HepG2 (cell line): Measurements from ENCODE around the gene ATG9A. TPM values are rescaled to one million over a fixed set of nuclear protein-coding genes. Genes with fewer than 3 reads are reported as not detected.

Experiments
- ATAC-seq: fragments of 200-7000 bp; cut with Tn5 transposase; 3 replicates; pipeline ENCODE4 v1.9.1; 2020; ENCODE audit warnings: mild to moderate bottlenecking, moderate library complexity
- BruUV-seq: library from RNA; stranded (reverse); fragments of 400-500 nt; replicated peaks from 2 replicates; lab custom pipeline; 2021; lab: Mats Ljungman, UMichigan
- CTCF ChIA-PET: fragments of 300-600 bp; formaldehyde crosslinking; extraction: SDS; loops from one replicate; lab custom pipeline; 2021; ENCODE audit warnings: low total read pairs, inconsistent platforms, low intra/inter-chr PET ratio; lab: Yijun Ruan, JAX
- POLR2A ChIA-PET: fragments of 350-600 bp; sonication (Branson Sonifier 250); formaldehyde crosslinking; loops from one replicate; lab custom pipeline; 2020; ENCODE audit warnings: antibody characterized with exemption, inconsistent platforms; lab: Yijun Ruan, JAX
- DNase-seq: peaks from one replicate; pipeline ENCODE4 v3.0.0-alpha.2; 2015; ENCODE audit warnings: low spot score
- FAIRE-seq: peaks from 3 replicates; lab custom pipeline; 2011; peaks lifted over from hg19 to GRCh38; lab: Jason Lieb, UNC
- H2AFZ ChIP-seq: one replicate; pipeline ENCODE4 v1.6.1; 2011; ENCODE audit warnings: low read length, inconsistent platforms
- H3K27ac ChIP-seq: fragments of 300-600 bp; 3 replicates; pipeline ENCODE4 v1.8.0; 2011; ENCODE audit warnings: mixed run types, mild to moderate bottlenecking, mixed read lengths, low read length, inconsistent platforms; ENCODE audit not compliant: insufficient read depth; ENCODE audit errors: extremely low read length
- H3K27me3 ChIP-seq, 2 experiments: fragments of 200-600 bp in 1 of 2; 2 replicates in 1 of 2; 3 replicates in 1 of 2; pipeline versions ENCODE4 v1.6.0 to v1.8.0; 2011; ENCODE audit warnings: low read length in 2 of 2, mild to moderate bottlenecking in 2 of 2, moderate library complexity in 2 of 2, inconsistent platforms in 1 of 2; ENCODE audit not compliant: insufficient read depth in 2 of 2, control insufficient read depth in 1 of 2
- H3K36me3 ChIP-seq, 2 experiments: fragments of 200-600 bp in 1 of 2; replicated peaks in 1 of 2; 2 replicates in 1 of 2; 3 replicates in 1 of 2; pipeline versions ENCODE4 v1.5.1 to v1.8.0; 2011; ENCODE audit warnings: low read length in 2 of 2, inconsistent platforms in 1 of 2; ENCODE audit not compliant: insufficient read depth in 2 of 2, control insufficient read depth in 1 of 2
- H3K4me1 ChIP-seq: 2 replicates; pipeline ENCODE4 v1.5.1; 2012; ENCODE audit warnings: low read length, inconsistent platforms; ENCODE audit not compliant: insufficient read depth
- H3K4me2 ChIP-seq: 2 replicates; pipeline ENCODE4 v1.6.0; 2011; ENCODE audit warnings: low read depth, low read length, inconsistent platforms
- H3K4me3 ChIP-seq, 3 experiments: fragments of 200-600 bp in 1 of 3; sonication (generic), shearing (Covaris generic) in 1 of 3; replicated peaks in 1 of 3; 2 replicates each; pipeline ENCODE4 v1.5.1; 2011 to 2016; ENCODE audit warnings: low read length in 3 of 3, inconsistent platforms in 2 of 3, low read depth in 2 of 3, mild to moderate bottlenecking in 2 of 3, control low read depth in 1 of 3, mixed read lengths in 1 of 3; ENCODE audit not compliant: insufficient read depth in 1 of 3
- H3K79me2 ChIP-seq: one replicate; pipeline ENCODE4 v1.6.1; 2011; ENCODE audit warnings: low read length, inconsistent platforms; ENCODE audit not compliant: insufficient read depth
- H3K9ac ChIP-seq: 2 replicates; pipeline ENCODE4 v1.6.0; 2011; ENCODE audit warnings: mild to moderate bottlenecking, low read depth, low read length, inconsistent platforms; ENCODE audit not compliant: insufficient read depth
- H3K9me3 ChIP-seq: 2 replicates; pipeline ENCODE4 v1.5.1; 2012; ENCODE audit warnings: mild to moderate bottlenecking, low read length
- H4K20me1 ChIP-seq: 2 replicates; pipeline ENCODE4 v1.6.0; 2011; ENCODE audit warnings: inconsistent platforms, mild to moderate bottlenecking, low read length, moderate library complexity; ENCODE audit not compliant: insufficient read depth
- FOXK1 ChIP-seq: sonication (generic); formaldehyde crosslinking; IDR thresholded peaks from 2 replicates; pipeline ENCODE4 v1.4.0; 2020; ENCODE audit warnings: low read depth, missing genetic modification reagents, borderline replicate concordance
- GABPB1 ChIP-seq: IDR thresholded peaks from 2 replicates; pipeline ENCODE4 v1.6.1; 2016; ENCODE audit warnings: mild to moderate bottlenecking, missing genetic modification reagents, moderate library complexity, missing compliant biosample characterization
- HDAC2 ChIP-seq: sonication (generic); formaldehyde crosslinking; IDR thresholded peaks from 2 replicates; pipeline ENCODE4 v1.4.0; 2020; ENCODE audit warnings: missing genetic modification reagents
- MBNL3 ChIP-seq: fragments of 250-450 bp; sonication (Bioruptor Pico); conservative IDR thresholded peaks from 2 replicates; pipeline ENCODE4 v1.8.0; 2022; ENCODE audit warnings: mild to moderate bottlenecking, inconsistent platforms
- SP2 ChIP-seq: sonication (generic); formaldehyde crosslinking; IDR thresholded peaks from 2 replicates; pipeline ENCODE4 v1.5.1; 2020; ENCODE audit warnings: mild to moderate bottlenecking, missing genetic modification reagents
- ZFY ChIP-seq: sonication (generic); formaldehyde crosslinking; IDR thresholded peaks from 2 replicates; pipeline ENCODE4 v1.4.0; 2020; ENCODE audit warnings: missing genetic modification reagents
- ZNF660 ChIP-seq: sonication (generic); formaldehyde crosslinking; IDR thresholded peaks from 2 replicates; pipeline ENCODE4 v1.5.1; 2020; ENCODE audit warnings: mild to moderate bottlenecking, low read depth, missing genetic modification reagents, borderline replicate concordance
- ZNF788 ChIP-seq: sonication (generic); formaldehyde crosslinking; IDR thresholded peaks from 2 replicates; pipeline ENCODE4 v1.5.0; 2020; ENCODE audit warnings: mild to moderate bottlenecking, missing genetic modification reagents, borderline replicate concordance
- ZSCAN31 ChIP-seq: sonication (generic); formaldehyde crosslinking; IDR thresholded peaks from 2 replicates; pipeline ENCODE4 v1.5.0; 2020; ENCODE audit warnings: low read depth, mild to moderate bottlenecking, missing genetic modification reagents
- WGBS: methylation state at CpG from one replicate; pipeline ENCODE4 v1.1.6; 2017; ENCODE audit warnings: low lambda C conversion rate; 5-methylcytosine and 5-hydroxymethylcytosine counted together
- in situ Hi-C: cut with HindIII; loops from 2 replicates; pipeline ENCODE4 v1.10.0; 2017; ENCODE audit warnings: low pct_unique_long_range_greater_than_20kb; ENCODE audit not compliant: extremely low pct_ligation_motif_present
- intact Hi-C: fragments of 100-400 bp; cut with micrococcal nuclease; formaldehyde crosslinking; loops from one replicate; pipeline ENCODE4 v1.10.0; 2022; ENCODE audit not compliant: unreplicated experiment
- polyA plus RNA-seq, 8 experiments: library from polyadenylated mRNA; depleted of rRNA in 3 of 8; stranded (reverse) in 7 of 8; unstranded in 1 of 8; fragments of >200 nt; fragmentation: Illumina TruSeq in 4 of 8; extraction: Trizol in 4 of 8; gene quantifications; 2 replicates each; pipeline versions ENCODE4 v1.2.1 to v1.2.3, GENCODE V29; 2011 to 2016; ENCODE audit warnings: low read depth in 4 of 8, missing spikeins in 1 of 8, mixed read lengths in 1 of 8; ENCODE audit not compliant: insufficient read depth in 1 of 8
- total RNA-seq, 5 experiments: library from RNA; depleted of rRNA; stranded (reverse); fragments of >200 nt; fragmentation: Illumina TruSeq; extraction: Trizol; gene quantifications; 2 replicates each; pipeline ENCODE4 v1.2.3, GENCODE V29; 2016; ENCODE audit warnings: low read depth in 1 of 5
- TF ChIP-seq, protein P1 (sequence below): sonication (generic); formaldehyde crosslinking; IDR thresholded peaks from 2 replicates; pipeline ENCODE4 v1.9.0; 2021; ENCODE audit warnings: missing genetic modification reagents, mild to moderate bottlenecking, borderline replicate concordance
- TF ChIP-seq, protein P2 (sequence below): sonication (generic); formaldehyde crosslinking; IDR thresholded peaks from 2 replicates; pipeline ENCODE4 v1.8.1; 2023; ENCODE audit warnings: mild to moderate bottlenecking, missing genetic modification reagents
- TF ChIP-seq, protein P3 (sequence below): sonication (generic); formaldehyde crosslinking; IDR thresholded peaks from 2 replicates; pipeline ENCODE4 v1.4.0; 2020; ENCODE audit warnings: missing genetic modification reagents
- TF ChIP-seq, protein P4 (sequence below): sonication (generic); formaldehyde crosslinking; IDR thresholded peaks from 2 replicates; pipeline ENCODE4 v1.4.0; 2020; ENCODE audit warnings: missing genetic modification reagents

Gene ATG9A
- total and polyA plus RNA-seq, 2 of the 13 experiments (the other 11 are each of a cell fraction or from before 2014, with no cell fraction given): 35.0 to 131 TPM

DNA sequence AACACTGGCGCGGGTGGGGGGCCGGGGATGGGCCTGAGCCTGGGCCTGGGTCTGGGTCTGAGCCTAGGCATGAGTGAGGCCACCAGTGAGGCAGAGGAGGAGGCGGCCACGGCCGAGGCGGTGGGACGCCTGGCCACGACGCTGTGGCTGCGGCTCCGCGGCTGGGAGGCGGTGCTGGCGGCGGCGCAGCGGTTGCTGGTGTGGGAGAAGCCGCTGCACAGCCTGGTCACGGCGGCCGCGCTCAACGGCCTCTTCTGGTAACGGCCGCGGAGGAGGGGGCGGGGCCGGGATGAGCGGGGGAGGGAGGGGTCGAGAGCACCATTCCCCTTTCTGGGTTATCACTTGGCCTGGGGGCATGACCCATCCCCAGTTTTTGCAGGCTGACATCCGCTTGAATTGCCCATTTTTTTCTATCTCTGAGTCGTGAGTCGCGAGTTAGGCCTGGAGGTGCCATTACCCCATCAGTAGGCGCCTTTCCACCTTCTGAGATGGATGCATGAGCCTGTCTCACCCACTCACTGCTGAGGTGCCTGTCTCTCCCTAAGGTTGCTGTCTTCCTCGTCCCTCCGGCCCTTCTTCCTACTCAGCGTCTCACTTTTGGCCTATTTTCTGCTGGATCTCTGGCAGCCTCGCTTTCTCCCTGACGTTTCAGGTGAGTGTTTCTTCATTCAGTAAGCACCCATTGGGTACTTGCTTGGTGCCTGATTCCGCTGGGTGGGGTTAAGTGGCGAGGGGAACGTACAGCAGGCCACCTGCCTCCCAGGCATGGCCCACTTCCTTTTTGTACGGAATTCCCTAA, 50.9 kb downstream of the ATG9A start (continued):
- TF ChIP-seq, protein P1, sequence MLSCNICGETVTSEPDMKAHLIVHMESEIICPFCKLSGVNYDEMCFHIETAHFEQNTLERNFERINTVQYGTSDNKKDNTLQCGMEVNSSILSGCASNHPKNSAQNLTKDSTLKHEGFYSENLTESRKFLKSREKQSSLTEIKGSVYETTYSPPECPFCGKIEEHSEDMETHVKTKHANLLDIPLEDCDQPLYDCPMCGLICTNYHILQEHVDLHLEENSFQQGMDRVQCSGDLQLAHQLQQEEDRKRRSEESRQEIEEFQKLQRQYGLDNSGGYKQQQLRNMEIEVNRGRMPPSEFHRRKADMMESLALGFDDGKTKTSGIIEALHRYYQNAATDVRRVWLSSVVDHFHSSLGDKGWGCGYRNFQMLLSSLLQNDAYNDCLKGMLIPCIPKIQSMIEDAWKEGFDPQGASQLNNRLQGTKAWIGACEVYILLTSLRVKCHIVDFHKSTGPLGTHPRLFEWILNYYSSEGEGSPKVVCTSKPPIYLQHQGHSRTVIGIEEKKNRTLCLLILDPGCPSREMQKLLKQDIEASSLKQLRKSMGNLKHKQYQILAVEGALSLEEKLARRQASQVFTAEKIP (CRISPR knock-in tag): no peak
- TF ChIP-seq FOXK1 (CRISPR knock-in tag) (no peak), ZNF660 (CRISPR knock-in tag) (no peak)
- TF ChIP-seq, all 625 proteins: peak for 45

DNA sequence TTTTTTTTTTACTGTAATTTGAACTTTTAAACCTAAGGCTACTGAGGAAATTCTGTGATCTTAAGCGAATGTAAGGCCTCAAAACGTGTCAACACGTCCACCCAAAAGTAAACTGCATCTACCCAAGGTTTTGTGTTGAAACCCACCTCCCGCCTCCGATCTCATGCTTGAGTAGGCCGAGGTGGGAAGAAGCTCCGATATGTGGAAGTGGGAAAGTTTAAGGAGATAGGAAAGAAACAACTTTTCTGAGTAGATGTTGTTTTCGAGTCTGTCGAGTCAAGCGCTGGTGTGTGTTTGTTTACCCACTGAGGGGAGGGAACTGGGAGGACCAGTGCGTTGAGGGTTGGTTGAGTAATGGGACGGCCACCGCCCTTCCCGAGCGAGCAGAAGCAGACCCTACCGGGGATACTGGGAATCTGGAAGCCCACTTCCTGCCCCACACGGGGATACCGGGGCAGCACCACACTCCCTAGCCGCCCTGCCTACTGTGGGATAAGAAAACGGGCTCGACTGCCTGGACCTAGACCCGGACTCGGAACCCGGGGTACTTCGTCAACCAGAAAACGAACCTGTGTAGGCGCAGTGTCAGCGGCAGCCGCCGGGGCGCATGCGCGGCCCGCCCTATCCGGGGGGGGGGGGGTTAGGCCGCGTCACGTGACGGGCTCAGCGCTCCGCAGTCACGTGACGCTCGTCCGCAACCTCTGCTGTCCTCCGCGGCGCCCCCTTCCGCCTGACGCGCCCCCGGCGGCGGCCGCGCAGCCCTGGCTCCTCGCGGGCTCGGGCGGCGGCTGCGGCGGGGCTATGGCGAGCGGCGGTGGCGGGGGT, 51.7 kb downstream of the ATG9A start, which contains the start of gene RETREG2:
TSS of gene RETREG2 (plus strand) at position 724 of the 825 bp plus-strand sequence. CDS start at position 802, 78 bp downstream.
- Histone ChIP-seq H3K4me2 (peak within 1 kb of the TSS; percentile 100), H3K9me3 (no peaks in the 10 kb centered on the region), H4K20me1 (no peaks in the 10 kb centered on the region), H3K27me3 (no peaks in the 10 kb centered on the region; a peak in 1 of 5 replicates), H3K36me3 (peaks cover 34 to 56% of the 10 kb centered on the region in 2 experiments), H3K4me3 (peak within 1 kb of the TSS; percentile 72 to 87 (median 79)), H3K27ac (peak within 1 kb of the TSS; percentile 90), H3K9ac (peak within 1 kb of the TSS; percentile 82), H3K4me1 (peaks cover 37% of the 10 kb centered on the region), H3K79me2 (peaks cover 26% of the 10 kb centered on the region), H2AFZ (no peak within 1 kb of the TSS)
- ChIA-PET CTCF (interaction anchor here (1.7 kb wide), 1 partner anchor 17 kb away, joined by 4 read pairs; the partner anchor contains the start of gene NHEJ1), POLR2A (interaction anchor here (1.4 to 10.4 kb wide), 9 partner anchors 9 to 176 kb away, joined by 3 to 227 read pairs (median 20); partner anchors contain the start of genes ABCB6, DNAJB2, GLB1L and STK16)
- in situ Hi-C loops: no loop called here
- intact Hi-C loops: loop anchor here (1.0 to 2.0 kb wide), 3 partner anchors 31 to 121 kb away; partner anchors contain the start of gene ABCB6
- ATAC-seq: peak; percentile 83
- peak; percentile 93 for FAIRE-seq
- peak; percentile 93 for DNase-seq
- WGBS: under 1% methylated on average over 42 of the region's 67 CpGs
- BruUV-seq: TSS peak; percentile 61
- peak; percentile 81; the same call in 1 of the 2 replicates for TF ChIP-seq ZNF788 (CRISPR knock-in tag)
- peak; percentile 78; the same call in 1 of the 2 replicates for TF ChIP-seq ZFY (CRISPR knock-in tag)
- peak; percentile 68 for TF ChIP-seq ZSCAN31 (CRISPR knock-in tag)
- peak; percentile 93 for TF ChIP-seq GABPB1 (CRISPR knock-in tag)
- TF ChIP-seq HDAC2 (CRISPR knock-in tag): peak; percentile 31; the same call in 1 of the 2 replicates
- no peak for TF ChIP-seq MBNL3 (CRISPR knock-in tag)
- TF ChIP-seq, protein P2, sequence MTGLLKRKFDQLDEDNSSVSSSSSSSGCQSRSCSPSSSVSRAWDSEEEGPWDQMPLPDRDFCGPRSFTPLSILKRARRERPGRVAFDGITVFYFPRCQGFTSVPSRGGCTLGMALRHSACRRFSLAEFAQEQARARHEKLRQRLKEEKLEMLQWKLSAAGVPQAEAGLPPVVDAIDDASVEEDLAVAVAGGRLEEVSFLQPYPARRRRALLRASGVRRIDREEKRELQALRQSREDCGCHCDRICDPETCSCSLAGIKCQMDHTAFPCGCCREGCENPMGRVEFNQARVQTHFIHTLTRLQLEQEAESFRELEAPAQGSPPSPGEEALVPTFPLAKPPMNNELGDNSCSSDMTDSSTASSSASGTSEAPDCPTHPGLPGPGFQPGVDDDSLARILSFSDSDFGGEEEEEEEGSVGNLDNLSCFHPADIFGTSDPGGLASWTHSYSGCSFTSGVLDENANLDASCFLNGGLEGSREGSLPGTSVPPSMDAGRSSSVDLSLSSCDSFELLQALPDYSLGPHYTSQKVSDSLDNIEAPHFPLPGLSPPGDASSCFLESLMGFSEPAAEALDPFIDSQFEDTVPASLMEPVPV (CRISPR knock-in tag): peak; percentile 23
- TF ChIP-seq, protein P3, sequence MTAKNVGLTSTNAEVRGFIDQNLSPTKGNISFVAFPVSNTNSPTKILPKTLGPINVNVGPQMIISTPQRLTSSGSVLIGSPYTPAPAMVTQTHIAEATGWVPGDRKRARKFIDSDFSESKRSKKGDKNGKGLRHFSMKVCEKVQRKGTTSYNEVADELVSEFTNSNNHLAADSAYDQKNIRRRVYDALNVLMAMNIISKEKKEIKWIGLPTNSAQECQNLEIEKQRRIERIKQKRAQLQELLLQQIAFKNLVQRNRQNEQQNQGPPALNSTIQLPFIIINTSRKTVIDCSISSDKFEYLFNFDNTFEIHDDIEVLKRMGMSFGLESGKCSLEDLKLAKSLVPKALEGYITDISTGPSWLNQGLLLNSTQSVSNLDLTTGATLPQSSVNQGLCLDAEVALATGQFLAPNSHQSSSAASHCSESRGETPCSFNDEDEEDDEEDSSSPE (CRISPR knock-in tag): no peak; the same call in 1 of the 2 replicates
- TF ChIP-seq SP2 (CRISPR knock-in tag): peak; percentile 78
- TF ChIP-seq, protein P4, sequence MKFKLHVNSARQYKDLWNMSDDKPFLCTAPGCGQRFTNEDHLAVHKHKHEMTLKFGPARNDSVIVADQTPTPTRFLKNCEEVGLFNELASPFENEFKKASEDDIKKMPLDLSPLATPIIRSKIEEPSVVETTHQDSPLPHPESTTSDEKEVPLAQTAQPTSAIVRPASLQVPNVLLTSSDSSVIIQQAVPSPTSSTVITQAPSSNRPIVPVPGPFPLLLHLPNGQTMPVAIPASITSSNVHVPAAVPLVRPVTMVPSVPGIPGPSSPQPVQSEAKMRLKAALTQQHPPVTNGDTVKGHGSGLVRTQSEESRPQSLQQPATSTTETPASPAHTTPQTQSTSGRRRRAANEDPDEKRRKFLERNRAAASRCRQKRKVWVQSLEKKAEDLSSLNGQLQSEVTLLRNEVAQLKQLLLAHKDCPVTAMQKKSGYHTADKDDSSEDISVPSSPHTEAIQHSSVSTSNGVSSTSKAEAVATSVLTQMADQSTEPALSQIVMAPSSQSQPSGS (CRISPR knock-in tag): peak; percentile 73
